H4 (cell line): ENCODE data around the gene PHF21B. TPM values are rescaled to one million over a fixed set of nuclear protein-coding genes. Genes with fewer than 3 reads are reported as not detected.
"Not testable (repeated sequence)": the region's sequence is repeated elsewhere in the genome, so short reads cannot be mapped to it uniquely, and the experiment has no call there.

Experiments used
- DNase-seq: peaks from one replicate; pipeline ENCODE4 v3.0.0-alpha.2; 2015; ENCODE audit warnings: low spot score
- total RNA-seq: library from RNA; depleted of rRNA; stranded (reverse); fragments of >200 nt; shearing (Covaris generic); gene quantifications from 2 replicates; pipeline ENCODE4 v1.2.3, GENCODE V29; 2014; rRNA removed

PHF21B gene
- 0.66 and 1.8 TPM in 2 replicates for total RNA-seq

- peak; percentile 61 for DNase-seq
Observed at GRCh38 chr22:45009606-45010531, at the start of gene PHF21B. PHF21B (minus strand) TSS chr22:45010005; CDS start chr22:45009549, 456 bp downstream.

DNA sequence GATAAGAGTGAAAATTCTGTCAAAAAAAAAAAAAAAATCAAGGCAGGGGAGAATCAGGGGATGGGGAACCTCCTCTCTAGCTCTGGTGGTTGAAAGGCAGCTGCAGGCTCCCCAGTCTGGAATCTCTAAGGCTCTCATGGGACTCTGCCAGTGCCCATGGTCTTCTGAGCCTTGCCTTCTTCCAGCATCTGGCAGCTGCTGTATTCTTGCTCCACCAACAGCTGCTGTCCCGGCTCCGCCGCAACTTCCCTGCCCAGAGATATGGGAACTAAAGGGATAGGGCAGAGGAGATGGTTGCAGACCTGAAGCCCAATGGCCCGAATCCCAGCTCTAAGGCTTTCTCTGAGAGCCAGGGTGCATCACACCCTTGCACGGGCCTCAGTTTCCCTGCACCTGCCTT, 49.5 kb upstream of the PHF21B start:
- no peak for DNase-seq

DNA sequence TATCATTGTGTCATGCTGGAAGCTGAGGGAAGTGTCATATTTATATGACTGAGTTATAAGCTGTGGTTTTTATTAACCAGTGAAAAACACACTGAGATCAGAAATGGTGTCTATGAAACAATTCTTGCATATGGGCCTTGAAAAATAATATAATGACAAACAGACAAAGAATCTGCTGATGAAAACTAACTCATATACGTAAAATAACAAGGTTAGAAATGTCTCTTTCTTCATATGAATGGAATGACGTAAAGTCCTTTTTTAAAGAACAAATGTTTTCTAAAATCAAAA, 48.8 kb upstream of the PHF21B start:
- no peak for DNase-seq

DNA sequence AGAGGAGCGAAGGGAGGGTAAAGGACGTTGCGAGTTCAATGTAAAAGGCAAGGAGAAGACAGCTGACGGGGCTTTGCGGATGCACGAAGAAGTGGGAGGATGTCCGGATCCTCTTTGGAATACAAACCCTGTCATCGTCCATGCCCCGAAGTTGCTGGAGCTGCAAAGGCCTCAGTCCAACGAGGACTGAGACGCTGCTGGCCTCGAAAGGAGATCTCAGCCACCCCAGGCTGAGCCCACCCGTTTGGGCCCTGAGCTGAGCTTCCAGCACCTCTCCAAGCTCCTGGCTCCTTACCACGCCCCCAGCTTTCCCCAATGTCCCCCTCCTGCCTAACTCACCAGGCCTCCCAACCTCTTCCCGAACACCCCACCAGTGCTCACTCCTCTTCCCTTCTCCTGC, 46.1 kb upstream of the PHF21B start:
- DNase-seq, result no peak

GRCh38 chr22:45053571-45053970, 43.8 kb upstream of the PHF21B start:
- DNase-seq, result no peak

- no peak for DNase-seq
Observed at GRCh38 chr22:45053094-45053493, 43.3 kb upstream of the PHF21B start.

GRCh38 chr22:45052665-45053064, 42.9 kb upstream of the PHF21B start:
- not testable (repeated sequence) for DNase-seq

DNA sequence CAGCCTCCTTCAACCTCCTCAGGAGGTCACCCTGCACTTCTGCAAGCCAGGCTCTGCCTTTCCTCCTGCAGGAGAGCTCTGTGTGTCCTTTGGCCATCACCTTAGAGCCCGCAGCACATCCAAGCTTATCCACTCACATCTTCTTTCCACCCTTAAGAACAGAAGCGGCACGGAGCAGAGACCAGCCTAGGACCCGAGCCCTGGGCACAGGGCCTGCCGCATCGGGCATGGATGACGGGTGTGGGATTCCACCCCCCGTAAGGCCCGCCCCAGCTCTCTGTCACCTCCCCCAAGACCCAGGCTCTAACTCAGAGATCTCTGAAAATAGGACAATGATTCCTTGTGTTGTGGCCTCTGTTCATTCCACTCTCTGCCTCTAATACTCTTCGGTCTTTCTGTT, 42.1 kb upstream of the PHF21B start:
- DNase-seq, result no peak

- DNase-seq, result no peak
Observed at GRCh38 chr22:45051419-45051818, 41.6 kb upstream of the PHF21B start.

DNA sequence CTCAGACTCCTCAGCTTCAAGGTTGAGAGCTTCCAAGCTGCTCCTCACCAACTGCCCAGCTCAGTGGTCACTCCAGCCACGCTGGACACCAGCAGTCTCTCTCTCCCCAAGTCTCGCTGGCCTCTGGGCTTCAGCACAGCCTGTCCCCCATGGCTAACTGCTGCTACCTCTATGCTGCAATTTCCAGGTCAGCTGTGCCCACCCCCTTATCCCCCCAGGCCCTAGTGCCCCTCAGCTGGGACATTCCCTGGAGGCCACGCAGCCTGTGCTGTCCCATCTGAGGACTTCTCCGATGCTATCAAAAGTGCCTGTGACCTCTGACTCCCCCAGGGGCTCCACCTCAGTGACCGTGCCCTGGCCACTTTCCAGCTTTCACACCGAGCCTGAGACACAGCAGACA, 37.5 kb upstream of the PHF21B start:
- no peak for DNase-seq

GRCh38 chr22:45045208-45045607, 35.4 kb upstream of the PHF21B start:
- DNase-seq, result no peak

DNA sequence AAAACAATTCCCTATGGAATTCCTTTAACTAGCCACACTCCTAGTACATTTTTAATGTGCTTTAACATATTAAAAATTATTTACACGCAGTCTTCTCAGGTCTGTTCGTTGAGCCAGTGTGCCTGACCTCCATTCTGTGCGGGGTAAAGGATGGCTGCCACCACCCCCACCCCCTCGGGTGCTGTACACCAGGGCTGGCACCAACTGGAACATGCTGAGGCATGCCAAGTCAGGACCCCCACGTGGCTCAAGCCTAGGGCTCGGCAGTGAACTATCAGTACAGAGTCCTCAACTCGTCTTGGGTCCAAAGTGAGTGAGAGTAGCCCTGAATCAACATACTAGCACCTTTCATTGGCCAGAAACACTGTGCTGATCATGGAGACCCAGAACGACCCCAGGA, 32.5 kb upstream of the PHF21B start:
- DNase-seq, result no peak

- no peak for DNase-seq
Observed at GRCh38 chr22:45039133-45039532, 29.3 kb upstream of the PHF21B start.

- no peak for DNase-seq
Observed at GRCh38 chr22:45036154-45036553, 26.3 kb upstream of the PHF21B start.

- DNase-seq, result no peak
Observed at GRCh38 chr22:45034821-45035220, 25.0 kb upstream of the PHF21B start.

DNA sequence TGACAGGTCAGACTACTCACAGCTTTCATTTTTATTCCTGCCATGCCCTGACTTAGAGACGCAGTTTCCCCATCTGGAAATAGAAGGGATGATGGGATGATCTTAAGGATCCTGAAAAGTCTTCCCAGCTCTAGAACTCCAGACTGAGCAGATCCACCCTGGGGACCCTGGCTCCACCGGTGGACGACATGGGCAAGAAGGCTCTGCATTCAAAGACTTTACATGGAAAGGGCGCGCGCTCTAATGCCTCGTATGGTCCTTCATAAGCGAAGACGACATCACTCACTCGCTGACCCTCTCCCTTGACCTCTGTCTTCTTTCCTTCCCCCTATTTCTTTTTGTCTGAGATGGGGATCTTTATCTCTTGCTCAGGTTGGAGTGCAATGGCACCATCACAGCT, 24.4 kb upstream of the PHF21B start:
- no peak for DNase-seq

- no peak for DNase-seq
Observed at GRCh38 chr22:45033136-45033535, 23.3 kb upstream of the PHF21B start.

DNA sequence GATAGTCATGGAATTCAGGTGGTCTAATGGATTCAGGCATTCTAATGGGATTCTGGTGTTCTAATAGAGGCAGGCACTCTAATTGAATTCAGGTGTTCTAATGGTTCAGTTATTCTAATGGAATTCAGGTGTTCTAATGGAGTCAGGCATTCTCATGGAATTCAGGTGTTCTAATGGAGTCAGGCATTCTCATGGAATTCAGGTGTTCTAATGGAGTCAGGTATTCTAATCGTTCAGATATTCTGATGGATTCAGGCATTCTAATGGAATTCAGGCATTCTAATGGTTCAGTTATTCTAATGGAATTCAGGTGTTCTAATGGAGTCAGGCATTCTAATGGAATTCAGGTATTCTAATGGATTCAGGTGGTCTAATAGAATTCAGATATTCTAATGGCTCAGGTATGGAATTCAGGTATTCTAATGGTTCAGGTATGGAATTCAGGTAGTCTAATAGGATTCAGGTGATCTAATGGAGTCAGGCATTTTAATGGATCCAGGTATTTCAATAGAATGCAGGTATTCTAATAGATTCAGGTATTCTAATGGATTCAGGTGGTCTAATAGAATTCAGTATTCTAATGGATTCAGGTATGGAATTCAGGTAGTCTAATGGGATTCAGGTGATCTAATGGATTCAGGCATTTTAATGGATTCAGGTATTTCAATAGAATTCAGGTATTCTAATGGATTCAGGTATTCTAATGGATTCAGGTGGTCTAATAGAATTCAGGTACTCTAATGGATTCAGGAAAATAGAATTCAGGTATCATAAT, 22.0 kb upstream of the PHF21B start:
- DNase-seq, result no peak

- no peak for DNase-seq
Observed at GRCh38 chr22:45029501-45029900, 19.7 kb upstream of the PHF21B start.

GRCh38 chr22:45026511-45026910, 16.7 kb upstream of the PHF21B start:
- no peak for DNase-seq

- no peak for DNase-seq
Observed at GRCh38 chr22:45023431-45023830, 13.6 kb upstream of the PHF21B start.

DNA sequence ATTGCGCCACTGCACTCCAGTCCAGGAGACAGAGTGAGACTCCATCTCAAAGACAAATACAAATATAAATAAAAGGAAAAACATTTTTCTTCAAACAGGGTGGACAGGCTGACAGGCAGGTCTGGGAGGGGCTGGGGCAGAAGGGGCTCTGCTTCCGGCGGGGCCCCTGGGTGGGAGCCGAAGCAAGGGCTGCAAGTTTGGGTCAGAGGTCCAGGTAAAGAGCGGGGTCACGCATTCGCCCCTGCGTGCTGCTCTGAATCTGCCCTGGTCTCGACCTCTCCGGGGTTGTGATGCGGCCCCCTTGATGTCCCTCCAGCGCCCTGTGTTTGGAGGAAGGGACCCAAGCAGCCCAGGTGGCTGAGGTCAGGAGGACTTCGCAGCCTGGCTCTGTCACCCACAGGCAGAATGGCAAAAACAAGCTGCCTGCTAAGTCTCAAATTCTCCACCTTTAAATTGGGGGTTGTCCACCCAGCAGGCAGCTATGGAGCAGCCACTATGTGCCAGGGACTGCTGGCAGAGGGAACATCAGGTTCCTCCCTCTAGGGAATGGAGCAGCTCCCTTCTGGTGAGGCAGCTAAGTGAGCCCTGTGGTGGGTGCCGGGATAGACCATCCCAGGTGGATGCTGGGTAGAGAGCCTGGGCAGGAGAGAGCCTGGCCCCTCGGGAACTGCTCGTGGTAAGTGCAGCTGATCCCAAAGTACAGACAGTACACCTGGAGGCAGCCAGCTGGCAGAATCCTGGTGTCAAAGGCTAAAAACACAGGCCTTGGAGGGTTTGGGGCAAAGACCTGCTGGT, 10.3 kb upstream of the PHF21B start:
- no peak for DNase-seq
